ENCODE results near the gene MORC2.

GRCh38 chr22:30905696-30906341 lies 62.8 kb downstream of the MORC2 start:
- TF ChIP-seq CTCF (conservative IDR thresholded peaks at IDR 0.05 in 1 of 2, IDR thresholded peaks at IDR 0.05 in 1 of 2; ENCODE audit: extremely low read depth in 1 of 2, insufficient read depth in 1 of 2, low read depth in 1 of 2, low read length in 2 of 2) (no peak), EZH2 (IDR thresholded peaks at IDR 0.05; ENCODE audit: borderline replicate concordance, low read length) (no peak)
